HepG2 (cell line): ENCODE results near the gene MFRP. TPM values are rescaled to one million over a fixed set of nuclear protein-coding genes. Genes with fewer than 3 reads are reported as not detected.

ENCODE experiments used
- ATAC-seq: fragments of 200-7000 bp; cut with Tn5 transposase; 3 replicates; pipeline ENCODE4 v1.9.1; 2020; ENCODE audit warnings: mild to moderate bottlenecking, moderate library complexity
- BruUV-seq: library from RNA; stranded (reverse); fragments of 400-500 nt; replicated peaks from 2 replicates; lab custom pipeline; 2021; lab: Mats Ljungman, UMichigan
- CTCF ChIA-PET: fragments of 300-600 bp; formaldehyde crosslinking; extraction: SDS; loops from one replicate; lab custom pipeline; 2021; ENCODE audit warnings: low total read pairs, inconsistent platforms, low intra/inter-chr PET ratio; lab: Yijun Ruan, JAX
- POLR2A ChIA-PET: fragments of 350-600 bp; sonication (Branson Sonifier 250); formaldehyde crosslinking; loops from one replicate; lab custom pipeline; 2020; ENCODE audit warnings: antibody characterized with exemption, inconsistent platforms; lab: Yijun Ruan, JAX
- DNase-seq: peaks from one replicate; pipeline ENCODE4 v3.0.0-alpha.2; 2015; ENCODE audit warnings: low spot score
- FAIRE-seq: peaks from 3 replicates; lab custom pipeline; 2011; peaks lifted over from hg19 to GRCh38; lab: Jason Lieb, UNC
- H2AFZ ChIP-seq: one replicate; pipeline ENCODE4 v1.6.1; 2011; ENCODE audit warnings: low read length, inconsistent platforms
- H3K27ac ChIP-seq: fragments of 300-600 bp; 3 replicates; pipeline ENCODE4 v1.8.0; 2011; ENCODE audit warnings: mixed run types, mild to moderate bottlenecking, mixed read lengths, low read length, inconsistent platforms; ENCODE audit not compliant: insufficient read depth; ENCODE audit errors: extremely low read length
- H3K27me3 ChIP-seq, 2 experiments: fragments of 200-600 bp in 1 of 2; 2 replicates in 1 of 2; 3 replicates in 1 of 2; pipeline versions ENCODE4 v1.6.0 to v1.8.0; 2011; ENCODE audit warnings: low read length in 2 of 2, mild to moderate bottlenecking in 2 of 2, moderate library complexity in 2 of 2, inconsistent platforms in 1 of 2; ENCODE audit not compliant: insufficient read depth in 2 of 2, control insufficient read depth in 1 of 2
- H3K36me3 ChIP-seq, 2 experiments: fragments of 200-600 bp in 1 of 2; replicated peaks in 1 of 2; 2 replicates in 1 of 2; 3 replicates in 1 of 2; pipeline versions ENCODE4 v1.5.1 to v1.8.0; 2011; ENCODE audit warnings: low read length in 2 of 2, inconsistent platforms in 1 of 2; ENCODE audit not compliant: insufficient read depth in 2 of 2, control insufficient read depth in 1 of 2
- H3K4me1 ChIP-seq: 2 replicates; pipeline ENCODE4 v1.5.1; 2012; ENCODE audit warnings: low read length, inconsistent platforms; ENCODE audit not compliant: insufficient read depth
- H3K4me2 ChIP-seq: 2 replicates; pipeline ENCODE4 v1.6.0; 2011; ENCODE audit warnings: low read depth, low read length, inconsistent platforms
- H3K4me3 ChIP-seq, 3 experiments: fragments of 200-600 bp in 1 of 3; sonication (generic), shearing (Covaris generic) in 1 of 3; replicated peaks in 1 of 3; 2 replicates each; pipeline ENCODE4 v1.5.1; 2011 to 2016; ENCODE audit warnings: low read length in 3 of 3, inconsistent platforms in 2 of 3, low read depth in 2 of 3, mild to moderate bottlenecking in 2 of 3, control low read depth in 1 of 3, mixed read lengths in 1 of 3; ENCODE audit not compliant: insufficient read depth in 1 of 3
- H3K79me2 ChIP-seq: one replicate; pipeline ENCODE4 v1.6.1; 2011; ENCODE audit warnings: low read length, inconsistent platforms; ENCODE audit not compliant: insufficient read depth
- H3K9ac ChIP-seq: 2 replicates; pipeline ENCODE4 v1.6.0; 2011; ENCODE audit warnings: mild to moderate bottlenecking, low read depth, low read length, inconsistent platforms; ENCODE audit not compliant: insufficient read depth
- H3K9me3 ChIP-seq: 2 replicates; pipeline ENCODE4 v1.5.1; 2012; ENCODE audit warnings: mild to moderate bottlenecking, low read length
- H4K20me1 ChIP-seq: 2 replicates; pipeline ENCODE4 v1.6.0; 2011; ENCODE audit warnings: inconsistent platforms, mild to moderate bottlenecking, low read length, moderate library complexity; ENCODE audit not compliant: insufficient read depth
- ELF1 ChIP-seq: sonication (generic); formaldehyde crosslinking; IDR thresholded peaks from 2 replicates; pipeline ENCODE4 v1.4.0; 2020; ENCODE audit warnings: missing genetic modification reagents
- ELF4 ChIP-seq: sonication (generic); formaldehyde crosslinking; IDR thresholded peaks from 2 replicates; pipeline ENCODE4 v1.5.0; 2020; ENCODE audit warnings: missing genetic modification reagents, mild to moderate bottlenecking, moderate library complexity, borderline replicate concordance
- FOSL1 ChIP-seq: sonication (generic); formaldehyde crosslinking; IDR thresholded peaks from 2 replicates; pipeline ENCODE4 v1.9.0; 2021; ENCODE audit warnings: missing genetic modification reagents, borderline replicate concordance
- HNF4G ChIP-seq, 2 experiments: sonication (generic) in 1 of 2; formaldehyde crosslinking in 1 of 2; IDR thresholded peaks; 2 replicates each; pipeline versions ENCODE4 v1.4.0 to v1.6.1; 2011 to 2020; ENCODE audit warnings: borderline replicate concordance in 2 of 2, low read depth in 2 of 2, mild to moderate bottlenecking in 2 of 2, low read length in 1 of 2, missing genetic modification reagents in 1 of 2, moderate library complexity in 1 of 2
- JARID2 ChIP-seq: sonication (generic); formaldehyde crosslinking; IDR thresholded peaks from 2 replicates; pipeline ENCODE4 v1.8.1; 2023; ENCODE audit warnings: missing genetic modification reagents, inconsistent platforms; ENCODE audit not compliant: insufficient replicate concordance
- KAT2B ChIP-seq: fragments of 150-350 bp; IDR thresholded peaks from 2 replicates; pipeline ENCODE4 v1.6.1; 2014; ENCODE audit warnings: low read depth, low read length, borderline replicate concordance
- MTF2 ChIP-seq: sonication (generic); formaldehyde crosslinking; IDR thresholded peaks from 2 replicates; pipeline ENCODE4 v1.5.0; 2020; ENCODE audit warnings: missing genetic modification reagents, borderline replicate concordance
- NCOR1 ChIP-seq: fragments of 200-600 bp; sonication (generic); IDR thresholded peaks from 2 replicates; pipeline ENCODE4 v1.7.0; 2017; ENCODE audit warnings: antibody characterized with exemption, low read length, borderline replicate concordance
- NKX3-1 ChIP-seq: sonication (generic); formaldehyde crosslinking; IDR thresholded peaks from 2 replicates; pipeline ENCODE4 v1.5.0; 2020; ENCODE audit warnings: missing genetic modification reagents
- U2AF2 ChIP-seq: fragments of 200-400 bp; formaldehyde crosslinking; IDR thresholded peaks from 2 replicates; pipeline ENCODE4 v1.6.1; 2017; ENCODE audit warnings: low read depth, mild to moderate bottlenecking, low read length
- ZFP1 ChIP-seq: IDR thresholded peaks from 2 replicates; pipeline ENCODE4 v1.6.1; 2016
- ZFYVE20 ChIP-seq: sonication (generic); formaldehyde crosslinking; IDR thresholded peaks from 2 replicates; pipeline ENCODE4 v1.8.0; 2023; ENCODE audit warnings: low read depth, mild to moderate bottlenecking, moderate library complexity, missing genetic modification reagents, borderline replicate concordance
- ZMAT3 ChIP-seq: sonication (generic); formaldehyde crosslinking; conservative IDR thresholded peaks from 2 replicates; pipeline ENCODE4 v1.7.0; 2021; ENCODE audit warnings: missing genetic modification reagents
- ZNF3 ChIP-seq: IDR thresholded peaks from 2 replicates; pipeline ENCODE4 v1.7.0; 2017; ENCODE audit warnings: inconsistent platforms
- ZNF564 ChIP-seq: sonication (generic); formaldehyde crosslinking; IDR thresholded peaks from 2 replicates; pipeline ENCODE4 v1.8.1; 2023; ENCODE audit warnings: mild to moderate bottlenecking, missing genetic modification reagents
- ZNF572 ChIP-seq: sonication (generic); formaldehyde crosslinking; IDR thresholded peaks from 2 replicates; pipeline ENCODE4 v1.5.1; 2020; ENCODE audit warnings: mild to moderate bottlenecking, missing genetic modification reagents
- ZNF629 ChIP-seq: sonication (generic); formaldehyde crosslinking; conservative IDR thresholded peaks from 2 replicates; pipeline ENCODE4 v1.5.0; 2020; ENCODE audit warnings: missing genetic modification reagents
- ZSCAN12 ChIP-seq: sonication (generic); formaldehyde crosslinking; IDR thresholded peaks from 2 replicates; pipeline ENCODE4 v1.9.0; 2021; ENCODE audit warnings: mild to moderate bottlenecking, missing genetic modification reagents
- WGBS: methylation state at CpG from one replicate; pipeline ENCODE4 v1.1.6; 2017; ENCODE audit warnings: low lambda C conversion rate; 5-methylcytosine and 5-hydroxymethylcytosine counted together
- in situ Hi-C: cut with HindIII; loops from 2 replicates; pipeline ENCODE4 v1.10.0; 2017; ENCODE audit warnings: low pct_unique_long_range_greater_than_20kb; ENCODE audit not compliant: extremely low pct_ligation_motif_present
- intact Hi-C: fragments of 100-400 bp; cut with micrococcal nuclease; formaldehyde crosslinking; loops from one replicate; pipeline ENCODE4 v1.10.0; 2022; ENCODE audit not compliant: unreplicated experiment
- polyA plus RNA-seq, 8 experiments: library from polyadenylated mRNA; depleted of rRNA in 3 of 8; stranded (reverse) in 7 of 8; unstranded in 1 of 8; fragments of >200 nt; fragmentation: Illumina TruSeq in 4 of 8; extraction: Trizol in 4 of 8; gene quantifications; 2 replicates each; pipeline versions ENCODE4 v1.2.1 to v1.2.3, GENCODE V29; 2011 to 2016; ENCODE audit warnings: low read depth in 4 of 8, missing spikeins in 1 of 8, mixed read lengths in 1 of 8; ENCODE audit not compliant: insufficient read depth in 1 of 8
- total RNA-seq, 5 experiments: library from RNA; depleted of rRNA; stranded (reverse); fragments of >200 nt; fragmentation: Illumina TruSeq; extraction: Trizol; gene quantifications; 2 replicates each; pipeline ENCODE4 v1.2.3, GENCODE V29; 2016; ENCODE audit warnings: low read depth in 1 of 5
- TF ChIP-seq, protein P1 (sequence below): sonication (generic); formaldehyde crosslinking; IDR thresholded peaks from 2 replicates; pipeline ENCODE4 v1.4.0; 2020; ENCODE audit warnings: mild to moderate bottlenecking, missing genetic modification reagents
- TF ChIP-seq, protein P2 (sequence below): sonication (generic); formaldehyde crosslinking; IDR thresholded peaks from 2 replicates; pipeline ENCODE4 v1.5.0; 2020; ENCODE audit warnings: mild to moderate bottlenecking, missing genetic modification reagents, borderline replicate concordance

The MFRP gene
- total and polyA plus RNA-seq, 2 of the 13 experiments (the other 11 are each of a cell fraction or from before 2014, with no cell fraction given), result not detected

DNA sequence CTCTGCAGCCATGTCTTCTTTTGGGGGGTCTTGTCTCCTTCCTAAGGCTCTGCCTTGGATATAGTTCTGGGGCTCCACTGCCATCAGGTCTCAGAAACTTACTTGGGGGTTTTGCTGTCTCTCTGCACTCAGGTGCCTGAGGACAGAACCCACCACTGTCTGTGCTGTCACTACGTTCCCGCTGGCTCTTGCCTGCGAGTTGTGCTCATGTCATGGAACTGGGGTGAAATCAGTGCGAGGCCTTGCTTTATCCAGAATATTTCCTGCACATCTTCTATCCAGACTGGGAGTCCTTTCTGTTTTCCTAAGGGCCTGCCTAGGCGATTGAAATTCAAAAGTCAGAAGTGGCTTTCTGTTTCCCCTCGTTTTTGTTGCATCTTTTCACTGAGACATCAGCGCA lies 41.6 kb upstream of the MFRP start:
- no peaks in the 10 kb centered on the region for H3K79me2 ChIP-seq
- ATAC-seq (no peak), FAIRE-seq (no peak), DNase-seq (no peak)
- no peak overlapping the region for H3K4me3 ChIP-seq
- no peaks in the 10 kb centered on the region for H3K9me3 ChIP-seq
- WGBS, result 87% methylated on average over 7 of the region's 7 CpGs
- H3K4me1 ChIP-seq, result peaks cover 11% of the 10 kb centered on the region
- no peak overlapping the region for H3K9ac ChIP-seq
- no peak overlapping the region for H3K4me2 ChIP-seq
- CTCF ChIA-PET, result no interaction called here
- H4K20me1 ChIP-seq, result no peaks in the 10 kb centered on the region; the same call in 1 of the 2 replicates
- no TSS peak for BruUV-seq
- POLR2A ChIA-PET, result no interaction called here
- no peaks in the 10 kb centered on the region; a peak in 1 of 5 replicates for H3K27me3 ChIP-seq
- in situ Hi-C loops, result no loop called here
- TF ChIP-seq MTF2 (CRISPR knock-in tag) (no peak), U2AF2 (no peak), NKX3-1 (CRISPR knock-in tag) (no peak), ZNF572 (CRISPR knock-in tag) (no peak), FOSL1 (no peak), ELF1 (CRISPR knock-in tag) (no peak), HNF4G (IDR thresholded peaks at IDR 0.05; ENCODE audit: borderline replicate concordance, low read depth, low read length) (no peak), HNF4G (CRISPR knock-in tag; IDR thresholded peaks at IDR 0.05; ENCODE audit: borderline replicate concordance, low read depth) (no peak), ZSCAN12 (no peak)
- TF ChIP-seq, protein P1, sequence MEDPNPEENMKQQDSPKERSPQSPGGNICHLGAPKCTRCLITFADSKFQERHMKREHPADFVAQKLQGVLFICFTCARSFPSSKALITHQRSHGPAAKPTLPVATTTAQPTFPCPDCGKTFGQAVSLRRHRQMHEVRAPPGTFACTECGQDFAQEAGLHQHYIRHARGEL, result no peak
- H3K36me3 ChIP-seq, result no peaks in the 10 kb centered on the region
- intact Hi-C loops, result no loop called here
- H3K27ac ChIP-seq, result no peak overlapping the region
- H2AFZ ChIP-seq, result no peak overlapping the region

GRCh38 chr11:119384332-119384731 lies 37.8 kb upstream of the MFRP start:
- ChIA-PET POLR2A (no interaction called here), CTCF (no interaction called here)
- DNase-seq (no peak), ATAC-seq (no peak), FAIRE-seq (no peak)
- H3K9ac ChIP-seq, result no peak overlapping the region
- H3K36me3 ChIP-seq, result no peaks in the 10 kb centered on the region
- H3K27me3 ChIP-seq, result no peaks in the 10 kb centered on the region; a peak in 2 of 5 replicates
- no peaks in the 10 kb centered on the region for H4K20me1 ChIP-seq
- H3K4me1 ChIP-seq, result peaks cover 41% of the 10 kb centered on the region
- in situ Hi-C loops (no loop called here), intact Hi-C loops (no loop called here)
- WGBS, result 90% methylated on average over 2 of the region's 2 CpGs
- H3K27ac ChIP-seq, result no peak overlapping the region
- no peak for TF ChIP-seq ZMAT3 (CRISPR knock-in tag)
- TF ChIP-seq, protein P2, sequence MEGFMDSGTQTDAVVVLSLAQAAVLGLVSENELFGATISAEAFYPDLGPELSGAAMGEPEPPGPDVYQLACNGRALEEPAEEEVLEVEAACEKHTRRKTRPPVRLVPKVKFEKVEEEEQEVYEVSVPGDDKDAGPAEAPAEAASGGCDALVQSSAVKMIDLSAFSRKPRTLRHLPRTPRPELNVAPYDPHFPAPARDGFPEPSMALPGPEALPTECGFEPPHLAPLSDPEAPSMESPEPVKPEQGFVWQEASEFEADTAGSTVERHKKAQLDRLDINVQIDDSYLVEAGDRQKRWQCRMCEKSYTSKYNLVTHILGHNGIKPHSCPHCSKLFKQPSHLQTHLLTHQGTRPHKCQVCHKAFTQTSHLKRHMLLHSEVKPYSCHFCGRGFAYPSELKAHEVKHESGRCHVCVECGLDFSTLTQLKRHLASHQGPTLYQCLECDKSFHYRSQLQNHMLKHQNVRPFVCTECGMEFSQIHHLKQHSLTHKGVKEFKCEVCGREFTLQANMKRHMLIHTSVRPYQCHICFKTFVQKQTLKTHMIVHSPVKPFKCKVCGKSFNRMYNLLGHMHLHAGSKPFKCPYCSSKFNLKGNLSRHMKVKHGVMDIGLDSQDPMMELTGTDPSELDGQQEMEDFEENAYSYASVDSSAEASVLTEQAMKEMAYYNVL (CRISPR knock-in tag), result no peak
- no peak for TF ChIP-seq ZNF564
- TF ChIP-seq ZFP1 (CRISPR knock-in tag), result no peak
- no peak for TF ChIP-seq ZFYVE20 (CRISPR knock-in tag)
- TF ChIP-seq JARID2 (CRISPR knock-in tag), result no peak
- no peak for TF ChIP-seq KAT2B
- TF ChIP-seq ZNF629 (CRISPR knock-in tag), result no peak
- no peak for TF ChIP-seq ZNF3
- no peak for TF ChIP-seq NCOR1
- TF ChIP-seq ELF4 (CRISPR knock-in tag), result no peak
- no peak overlapping the region for H2AFZ ChIP-seq
- peaks cover 2% of the 10 kb centered on the region for H3K79me2 ChIP-seq
- H3K4me3 ChIP-seq, result no peak overlapping the region
- no peaks in the 10 kb centered on the region for H3K9me3 ChIP-seq
- no peak overlapping the region for H3K4me2 ChIP-seq
- BruUV-seq, result no TSS peak
